ENCODE measurements around the gene OR51S1. TPM values are rescaled to one million over a fixed set of nuclear protein-coding genes. Genes with fewer than 3 reads are reported as not detected.
"Not testable (repeated sequence)": the region's sequence is repeated elsewhere in the genome, so short reads cannot be mapped to it uniquely, and the experiment has no call there.

The OR51S1 gene
- total and polyA plus RNA-seq, 7 donors = not detected

GRCh38 chr11:4863876-4864275 is 14.9 kb upstream of the OR51S1 start:
- no peak for DNase-seq
- Histone ChIP-seq H3K36me3 (no peaks in the 10 kb centered on the region), H3K4me1 (no peaks in the 10 kb centered on the region), H3K27ac (no peak overlapping the region), H3K4me3 (no peak overlapping the region), H3K27me3 (no peaks in the 10 kb centered on the region), H3K9me3 (no peaks in the 10 kb centered on the region)
- intact Hi-C loops (cut with DNase I) = no loop called here
- TF ChIP-seq EP300 (IDR thresholded peaks at IDR 0.05) (no peak), POLR2A (IDR thresholded peaks at IDR 0.05) (no peak), CTCF (IDR thresholded peaks at IDR 0.05) (no peak), POLR2AphosphoS5 (IDR thresholded peaks at IDR 0.05) (no peak)
- WGBS, 2 donors = 78 to 85% methylated on average over 4 of the region's 4 CpGs

GRCh38 chr11:4862447-4863236 is 13.6 kb upstream of the OR51S1 start:
- intact Hi-C loops (cut with DNase I) = no loop called here
- no peaks in the 10 kb centered on the region for H3K4me1 ChIP-seq
- H3K36me3 ChIP-seq = no peaks in the 10 kb centered on the region
- no peak for DNase-seq
- TF ChIP-seq CTCF (IDR thresholded peaks at IDR 0.05) = no peak
- H3K4me3 ChIP-seq = no peak overlapping the region
- no peak overlapping the region for H3K27ac ChIP-seq
- no peaks in the 10 kb centered on the region for H3K27me3 ChIP-seq
- no peaks in the 10 kb centered on the region for H3K9me3 ChIP-seq

GRCh38 chr11:4854286-4854685 is 5.3 kb upstream of the OR51S1 start:
- H3K4me3 ChIP-seq; H3K27ac ChIP-seq; H3K4me1 ChIP-seq; intact Hi-C loops (cut with DNase I); H3K9me3 ChIP-seq; H3K36me3 ChIP-seq; DNase-seq; H3K27me3 ChIP-seq: not testable (repeated sequence)
- WGBS, 2 donors = 78 to 89% methylated on average over 7 of the region's 7 CpGs

GRCh38 chr11:4851033-4851432 is 2.0 kb upstream of the OR51S1 start:
- H3K27ac ChIP-seq = no peak overlapping the region
- no peaks in the 10 kb centered on the region for H3K27me3 ChIP-seq
- no peaks in the 10 kb centered on the region for H3K36me3 ChIP-seq
- intact Hi-C loops (cut with DNase I) = no loop called here
- no peaks in the 10 kb centered on the region for H3K9me3 ChIP-seq
- no peaks in the 10 kb centered on the region for H3K4me1 ChIP-seq
- no peak for TF ChIP-seq POLR2A (IDR thresholded peaks at IDR 0.05)
- no peak for TF ChIP-seq EP300 (IDR thresholded peaks at IDR 0.05)
- no peak for TF ChIP-seq CTCF (IDR thresholded peaks at IDR 0.05)
- no peak for TF ChIP-seq POLR2AphosphoS5 (IDR thresholded peaks at IDR 0.05)
- DNase-seq = no peak
- 5 to 29% methylated on average over 4 of the region's 4 CpGs for WGBS, 2 donors
- no peak overlapping the region for H3K4me3 ChIP-seq

GRCh38 chr11:4839851-4840549 is 9.0 kb downstream of the OR51S1 start:
- H3K27ac ChIP-seq = no peak overlapping the region
- WGBS, 2 donors = 87 to 89% methylated on average over 2 of the region's 2 CpGs
- intact Hi-C loops (cut with DNase I) = no loop called here
- TF ChIP-seq CTCF (IDR thresholded peaks at IDR 0.05) (no peak), EP300 (IDR thresholded peaks at IDR 0.05) (no peak), POLR2AphosphoS5 (IDR thresholded peaks at IDR 0.05) (no peak), POLR2A (IDR thresholded peaks at IDR 0.05) (no peak)
- DNase-seq = no peak
- H3K9me3 ChIP-seq = no peaks in the 10 kb centered on the region
- H3K27me3 ChIP-seq = no peaks in the 10 kb centered on the region
- no peak overlapping the region for H3K4me3 ChIP-seq
- H3K4me1 ChIP-seq = no peaks in the 10 kb centered on the region
- H3K36me3 ChIP-seq = no peaks in the 10 kb centered on the region

Data from sigmoid colon (tissue), 7 donors.